Measurements from ENCODE around the gene PHKB.

PHKB gene

DNA sequence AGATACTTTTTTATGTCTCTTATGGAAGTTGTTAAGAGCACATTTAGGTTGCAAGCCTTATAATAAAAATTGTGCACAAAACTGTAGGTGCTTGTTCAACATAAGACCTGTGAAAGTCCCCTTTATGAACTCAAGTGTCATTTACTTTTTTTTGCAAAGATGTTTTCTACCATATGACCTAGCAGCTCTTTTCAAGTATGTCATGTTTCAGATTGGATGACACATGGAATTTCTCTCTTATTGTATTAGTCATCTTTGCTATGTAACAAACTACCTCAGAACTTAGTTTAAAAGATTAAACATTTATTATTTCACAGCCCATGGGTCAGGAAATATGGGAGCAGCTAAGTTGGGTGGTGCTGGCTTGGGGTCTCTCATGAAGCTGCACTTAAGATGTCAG is 57.9 kb downstream of the PHKB start:
- TF ChIP-seq CTCF (IDR thresholded peaks at IDR 0.05; ENCODE audit: extremely low read depth, missing control alignments): no peak
- DNase-seq (ENCODE audit: low spot score): no peak

DNA sequence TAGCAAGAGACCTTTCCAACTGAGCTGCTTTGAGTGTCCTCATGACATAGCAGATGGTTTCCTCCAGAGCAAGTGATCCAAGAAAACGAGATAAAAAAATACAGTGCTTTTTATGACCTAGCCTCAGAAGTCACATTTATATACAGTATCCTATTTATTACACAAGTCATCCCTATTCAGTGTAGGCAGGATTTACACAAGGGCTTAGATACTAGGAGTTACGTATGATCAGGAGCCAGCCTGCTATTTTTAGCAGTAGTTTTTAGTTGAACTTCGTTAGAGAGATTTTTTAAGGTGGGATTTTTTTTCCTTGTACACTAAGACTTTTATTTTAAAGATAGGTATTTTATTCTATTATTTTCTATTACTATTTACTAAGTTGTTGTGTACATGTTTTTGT is 58.4 kb downstream of the PHKB start:
- DNase-seq (ENCODE audit: low spot score): no peak
- no peak for TF ChIP-seq CTCF (IDR thresholded peaks at IDR 0.05; ENCODE audit: extremely low read depth, missing control alignments)

- no peak for DNase-seq (ENCODE audit: low spot score)
- TF ChIP-seq CTCF (IDR thresholded peaks at IDR 0.05; ENCODE audit: extremely low read depth, missing control alignments): no peak
Observed at GRCh38 chr16:47519996-47520679, 59.0 kb downstream of the PHKB start.

GRCh38 chr16:47523342-47524006 is 62.3 kb downstream of the PHKB start:
- no peak for TF ChIP-seq CTCF (IDR thresholded peaks at IDR 0.05; ENCODE audit: extremely low read depth, missing control alignments)
- DNase-seq (ENCODE audit: low spot score): peak; percentile 72

DNA sequence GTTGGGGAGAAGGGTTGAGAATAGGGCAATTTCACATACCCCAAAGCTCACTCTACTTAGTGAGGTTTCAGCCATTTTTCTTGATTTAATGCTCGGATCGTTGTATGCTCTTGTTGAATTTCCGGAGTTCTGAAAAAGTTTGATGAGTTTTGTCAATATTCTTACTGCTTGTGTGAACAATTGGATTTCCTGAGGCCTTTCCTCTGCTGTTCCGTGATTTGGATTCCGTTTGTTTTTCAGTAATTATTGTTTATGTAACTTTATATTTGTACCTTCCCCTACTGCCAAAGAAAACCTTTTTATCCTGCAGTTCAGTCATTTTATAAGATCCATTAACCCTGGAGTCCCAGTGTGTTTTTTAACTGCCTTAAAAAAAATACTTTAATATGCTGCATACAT is 62.9 kb downstream of the PHKB start:
- DNase-seq (ENCODE audit: low spot score): no peak
- TF ChIP-seq CTCF (IDR thresholded peaks at IDR 0.05; ENCODE audit: extremely low read depth, missing control alignments): no peak

DNA sequence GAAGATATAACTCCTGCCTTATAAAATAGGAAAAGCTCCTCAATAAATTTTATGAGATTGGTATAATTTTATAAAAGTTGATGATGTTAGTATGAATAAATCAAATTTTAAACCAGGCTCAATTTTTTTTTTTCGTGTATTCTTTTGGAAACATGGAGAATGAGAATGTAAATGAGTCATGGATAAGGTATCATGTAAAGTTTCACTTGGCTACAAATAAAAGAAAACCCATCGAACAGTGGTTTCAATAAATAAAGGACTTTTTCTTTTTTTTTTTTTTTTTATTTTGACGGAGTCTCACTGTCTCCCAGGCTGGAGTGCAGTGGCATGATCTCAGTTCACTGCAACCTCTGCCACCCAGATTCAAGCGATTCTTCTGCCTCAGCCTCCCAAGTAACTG is 67.3 kb downstream of the PHKB start:
- TF ChIP-seq CTCF (IDR thresholded peaks at IDR 0.05; ENCODE audit: extremely low read depth, missing control alignments): no peak
- no peak for DNase-seq (ENCODE audit: low spot score)

- TF ChIP-seq CTCF (IDR thresholded peaks at IDR 0.05; ENCODE audit: extremely low read depth, missing control alignments): no peak
- DNase-seq (ENCODE audit: low spot score): no peak
Observed at GRCh38 chr16:47533744-47534292, 72.7 kb downstream of the PHKB start.

All from GM20000 (cell line).